ENCODE measurements around the gene AJAP1.

GRCh38 chr1:4695241-4695640, 40.8 kb downstream of the AJAP1 start:
- TF ChIP-seq POLR2A (IDR thresholded peaks at IDR 0.05) (no peak), CTCF (IDR thresholded peaks at IDR 0.05) (no peak)

Data from breast epithelium (tissue), 3 donors.